ENCODE measurements around the gene TIMM17B.

The TIMM17B gene

GRCh38 chrX:48897625-48898306 is at the start of gene TIMM17B, which contains the start of gene PQBP1:
Gene TIMM17B, minus strand, starts transcription at chrX:48897768. Its CDS starts 19 bp downstream, at chrX:48897749.
Gene PQBP1, plus strand, starts transcription at chrX:48897930. Its CDS starts 580 bp downstream, at chrX:48898510.
- peak; percentile 96 for DNase-seq (ENCODE audit: low read depth)

GRCh38 chrX:48945517-48946348 is 48.2 kb upstream of the TIMM17B start:
- DNase-seq (ENCODE audit: low read depth), result no peak

DNA sequence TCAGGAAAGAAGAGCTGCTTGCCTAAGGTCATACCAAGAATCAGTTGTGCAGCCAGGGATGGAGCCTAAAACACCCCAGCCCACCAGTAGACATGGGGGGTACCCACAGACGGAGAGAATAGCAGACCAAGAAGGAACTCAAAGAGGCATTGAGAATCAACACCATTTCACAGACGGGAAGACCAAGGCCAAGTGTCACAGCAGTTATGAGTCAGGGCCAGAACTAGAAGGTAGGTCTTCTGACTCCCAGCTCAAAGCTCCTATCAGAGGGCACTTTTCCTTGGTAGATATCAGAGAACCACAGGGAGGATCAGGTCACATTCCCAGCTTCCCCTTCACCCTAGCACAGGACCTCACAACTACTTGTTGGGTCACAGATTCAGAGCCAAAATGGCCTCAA is 45.3 kb upstream of the TIMM17B start:
- no peak for DNase-seq (ENCODE audit: low read depth)

DNA sequence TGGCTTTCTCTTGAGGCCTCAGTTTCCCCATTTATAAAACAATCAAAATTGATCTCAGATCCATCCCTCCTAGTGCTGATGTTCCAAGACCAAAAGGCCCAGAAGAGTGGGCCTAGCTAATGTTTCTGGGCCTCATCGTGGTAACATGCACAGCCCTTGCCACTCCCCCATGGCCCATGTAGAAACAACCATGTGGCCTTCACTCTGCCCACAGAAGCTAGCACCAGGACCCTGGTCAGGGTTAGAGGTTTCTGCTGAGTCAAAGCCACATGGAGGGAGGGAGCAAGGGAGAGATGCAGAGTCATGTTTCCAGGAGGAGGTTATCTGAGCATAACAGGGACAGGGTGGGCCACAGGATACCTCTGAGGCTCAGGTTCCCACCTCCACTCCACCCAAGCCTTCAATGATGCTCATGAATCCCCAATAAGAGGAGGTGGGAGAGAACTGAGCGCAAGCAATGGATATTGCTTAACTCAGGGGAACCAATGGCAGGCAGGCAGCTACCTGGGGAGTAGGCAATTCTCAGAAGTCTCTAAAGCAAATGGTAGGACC is 42.9 kb upstream of the TIMM17B start:
- DNase-seq (ENCODE audit: low read depth), result no peak

GRCh38 chrX:48939524-48940228 is 42.1 kb upstream of the TIMM17B start:
- DNase-seq (ENCODE audit: low read depth), result no peak

DNA sequence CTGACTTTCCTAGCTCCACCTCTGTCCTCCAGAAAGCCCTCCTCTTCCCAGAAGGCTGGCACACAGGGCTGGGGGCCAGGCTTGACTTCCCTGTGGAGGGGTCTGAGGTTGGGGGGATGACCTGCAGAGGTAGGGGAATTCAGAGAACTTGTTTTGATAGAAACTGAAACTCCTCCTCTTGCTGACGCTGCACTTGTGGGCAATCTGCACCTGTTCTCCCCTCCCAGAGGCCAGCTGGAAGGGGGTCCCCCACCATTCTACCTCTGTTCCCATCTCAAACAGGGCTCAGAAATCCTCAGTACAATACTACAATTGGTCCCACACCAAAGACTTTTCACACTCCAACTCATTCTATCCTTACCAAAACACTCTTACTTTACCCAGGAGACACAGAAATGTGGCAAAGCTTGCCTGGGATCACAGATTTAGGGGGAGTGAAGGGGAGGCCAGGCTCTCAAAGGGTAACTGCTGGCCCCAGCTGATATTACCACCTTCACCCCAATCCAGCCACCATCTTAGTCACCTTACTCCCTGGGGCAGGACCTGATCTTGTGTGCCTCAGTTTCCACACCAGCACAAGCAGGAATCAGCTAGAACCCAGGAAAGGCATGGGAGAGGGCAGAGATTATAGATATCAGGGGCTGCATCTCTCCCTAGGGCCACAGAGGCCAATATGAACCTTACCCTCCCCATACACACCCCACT is 41.3 kb upstream of the TIMM17B start:
- DNase-seq (ENCODE audit: low read depth), result no peak

GRCh38 chrX:48937054-48937907 is 39.7 kb upstream of the TIMM17B start:
- DNase-seq (ENCODE audit: low read depth), result peak; percentile 94

GRCh38 chrX:48936429-48937053 is 39.0 kb upstream of the TIMM17B start:
- DNase-seq (ENCODE audit: low read depth), result no peak

GRCh38 chrX:48935301-48935670 is 37.7 kb upstream of the TIMM17B start:
- no peak for DNase-seq (ENCODE audit: low read depth)

DNA sequence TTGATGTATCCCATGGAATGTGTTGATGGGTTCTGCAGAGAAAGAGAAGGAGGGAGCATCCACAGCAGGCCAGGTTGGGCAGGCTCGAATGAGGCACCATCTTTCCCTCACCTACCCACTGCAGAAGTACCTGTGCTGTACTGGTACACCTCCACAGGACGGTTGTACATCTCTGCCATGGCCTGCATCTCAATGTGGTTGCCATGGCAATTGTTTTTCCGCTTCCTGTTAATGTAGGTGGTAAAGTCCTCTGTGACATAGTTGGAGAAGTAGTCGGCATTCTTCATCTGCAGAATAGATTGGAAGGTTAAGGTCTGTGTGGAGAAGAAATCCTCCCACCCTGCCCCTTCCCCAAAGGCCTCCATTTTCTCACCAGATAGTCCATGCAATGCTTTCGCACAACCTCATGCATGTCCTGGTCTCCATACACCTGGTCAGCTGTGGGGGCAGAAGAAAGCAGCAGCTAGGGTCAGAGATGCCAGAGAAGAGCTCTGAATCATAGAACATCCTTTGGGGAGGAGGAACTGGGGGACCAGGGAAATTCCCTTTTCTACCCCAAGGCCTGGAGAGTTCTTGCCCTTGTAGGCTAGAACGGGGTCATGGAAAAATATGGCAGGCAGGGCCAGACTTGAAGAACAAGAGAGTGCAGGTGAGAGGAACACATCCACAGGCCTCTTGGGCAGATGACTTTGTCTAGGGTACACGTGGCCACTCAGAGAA is 37.2 kb upstream of the TIMM17B start:
- DNase-seq (ENCODE audit: low read depth), result no peak

DNA sequence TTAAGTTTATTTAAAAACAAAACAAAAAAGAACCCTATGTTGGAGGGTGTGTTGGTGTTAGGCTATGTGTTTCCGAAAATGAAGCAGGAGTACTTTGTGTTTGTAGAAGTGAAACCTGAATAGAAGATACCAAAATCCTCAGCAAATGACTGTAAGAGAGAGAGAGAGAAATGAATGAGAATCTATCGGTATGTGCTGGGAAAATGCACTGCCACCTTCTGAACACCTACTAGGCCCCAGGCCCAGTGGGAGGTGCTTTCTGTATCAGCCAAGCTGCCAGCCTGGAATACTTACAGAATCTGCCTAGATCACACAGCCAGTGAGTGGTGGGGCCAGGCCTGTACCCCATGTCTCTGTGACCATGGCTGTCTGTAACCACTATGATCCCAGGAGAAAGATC is 36.2 kb upstream of the TIMM17B start:
- no peak for DNase-seq (ENCODE audit: low read depth)

GRCh38 chrX:48927736-48928382 is 30.3 kb upstream of the TIMM17B start:
- DNase-seq (ENCODE audit: low read depth), result no peak

DNA sequence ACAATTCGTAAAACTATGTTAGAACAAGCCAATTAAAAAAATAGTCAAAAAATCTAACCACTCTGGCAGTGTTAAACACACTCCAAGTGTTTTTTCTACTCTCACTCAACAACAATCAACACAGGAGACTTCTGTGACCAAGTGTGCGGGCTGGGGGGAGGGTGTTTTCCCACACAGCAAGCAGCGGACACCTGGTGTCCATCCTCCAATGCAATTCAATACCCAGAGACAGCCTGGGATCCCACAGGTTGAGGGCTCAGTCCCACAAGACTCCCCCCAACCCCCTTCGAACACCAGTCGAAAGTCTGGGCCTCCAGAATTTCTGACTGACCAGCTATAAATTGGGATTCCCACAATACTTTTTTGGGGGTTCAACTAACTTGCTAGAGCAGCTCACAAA is 29.6 kb upstream of the TIMM17B start:
- no peak for DNase-seq (ENCODE audit: low read depth)

GRCh38 chrX:48924270-48924669 is 26.7 kb upstream of the TIMM17B start:
- DNase-seq (ENCODE audit: low read depth), result no peak

DNA sequence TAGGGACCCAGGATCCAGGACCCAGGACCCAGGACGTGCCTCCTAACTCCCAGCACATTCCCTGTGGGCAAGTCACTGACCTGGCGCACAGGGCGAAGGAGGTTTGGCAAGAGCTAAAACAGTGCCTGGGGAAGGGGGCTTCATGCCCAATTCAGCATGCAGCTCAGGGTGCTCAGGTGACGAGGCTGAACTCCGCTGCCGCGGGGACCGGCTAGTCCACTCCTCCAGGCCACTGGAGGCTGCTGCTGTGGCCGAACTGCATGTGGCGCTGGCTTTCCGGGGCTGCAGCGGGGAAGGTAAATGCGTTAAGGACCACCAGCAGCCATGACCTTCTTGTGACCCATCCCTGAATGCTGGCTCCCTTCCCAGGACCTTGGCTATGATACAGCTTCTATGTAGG is 26.2 kb upstream of the TIMM17B start:
- no peak for DNase-seq (ENCODE audit: low read depth)

DNA sequence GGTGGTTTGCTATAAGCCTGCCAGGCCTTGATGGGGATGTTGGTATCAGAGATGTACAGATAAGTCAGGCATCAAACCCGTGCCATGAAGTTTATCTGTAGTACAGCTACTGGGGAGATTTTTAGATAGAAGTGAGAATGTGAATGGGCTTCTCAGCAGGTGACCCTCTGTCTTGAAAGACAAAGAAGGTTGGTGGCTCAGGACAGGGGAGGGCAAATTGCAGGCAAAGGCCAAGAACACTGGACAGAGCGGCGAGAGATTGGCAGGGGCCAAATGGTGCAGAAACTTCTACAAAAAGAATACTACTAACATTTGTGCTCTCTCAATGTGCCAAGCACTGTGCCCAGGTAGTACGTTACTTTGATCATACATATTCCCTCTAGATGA is 23.1 kb upstream of the TIMM17B start:
- no peak for DNase-seq (ENCODE audit: low read depth)

DNA sequence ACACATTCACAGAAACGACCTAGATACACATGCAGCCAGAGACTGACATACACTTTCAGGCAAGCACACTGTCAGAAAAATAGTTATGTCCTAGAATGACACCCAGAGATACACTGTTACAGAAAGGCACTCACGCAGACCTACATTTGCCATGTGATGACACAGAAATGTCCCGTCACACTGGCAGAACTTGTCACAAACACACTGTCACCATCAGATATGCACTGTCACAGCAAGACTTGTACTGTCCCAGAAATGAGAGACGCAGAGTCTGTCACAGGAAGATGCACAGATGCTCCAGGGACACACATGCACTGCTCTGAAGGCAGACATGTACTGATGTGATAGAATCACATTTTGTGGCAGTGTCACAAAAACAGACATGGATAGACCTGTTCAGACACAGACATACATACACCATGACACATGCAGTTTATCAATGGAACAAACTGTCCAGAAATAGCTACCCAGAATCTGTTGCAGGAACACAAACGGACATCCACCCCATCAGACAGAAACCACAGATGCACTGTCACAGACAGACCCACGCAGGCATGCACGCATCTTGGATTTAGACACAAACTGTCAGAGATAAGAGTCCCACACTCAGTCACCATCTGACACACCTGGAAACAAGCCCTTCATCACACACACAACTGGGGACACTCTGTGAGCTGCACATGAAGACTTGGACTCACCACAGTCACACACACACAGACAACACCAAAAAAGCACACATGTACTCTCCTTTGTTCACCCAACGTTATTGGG is 22.6 kb upstream of the TIMM17B start:
- DNase-seq (ENCODE audit: low read depth), result no peak

- no peak for DNase-seq (ENCODE audit: low read depth)
Observed at GRCh38 chrX:48919360-48919841, 21.8 kb upstream of the TIMM17B start.
